SK-N-DZ (cell line): ENCODE measurements around the gene SNCA.

Experiments used
- DNase-seq: peaks from one replicate; pipeline ENCODE4 v3.0.0-alpha.2; 2015; ENCODE audit warnings: low spot score

SNCA gene

GRCh38 chr4:89814362-89814761 is 22.6 kb downstream of the SNCA start:
- DNase-seq: no peak

DNA sequence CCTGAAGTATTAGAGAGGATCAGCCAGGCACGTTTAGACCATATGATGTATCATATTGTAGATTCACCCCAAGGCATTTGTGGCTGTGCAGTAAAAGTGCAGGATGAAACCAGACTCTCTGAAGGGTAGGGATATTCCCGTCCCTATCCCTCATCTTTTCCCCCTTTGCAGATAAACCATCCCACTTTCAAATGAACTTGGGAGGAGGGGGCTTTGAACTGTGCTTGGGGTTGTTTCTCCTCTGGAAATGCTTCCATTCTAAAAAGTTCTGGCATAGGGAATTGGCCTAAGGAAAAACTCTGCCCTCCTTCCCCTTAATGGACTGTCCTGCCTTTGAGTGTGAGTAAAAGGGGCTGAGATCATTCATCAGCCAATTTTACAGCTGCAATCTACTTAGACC is 23.8 kb downstream of the SNCA start:
- DNase-seq: no peak

- DNase-seq: no peak
Measured at GRCh38 chr4:89807441-89808140, 29.4 kb downstream of the SNCA start.

- DNase-seq: no peak
Measured at GRCh38 chr4:89805297-89805696, 31.7 kb downstream of the SNCA start.

- no peak for DNase-seq
Measured at GRCh38 chr4:89803915-89804314, 33.0 kb downstream of the SNCA start.

GRCh38 chr4:89803036-89803435 is 33.9 kb downstream of the SNCA start:
- DNase-seq: no peak

DNA sequence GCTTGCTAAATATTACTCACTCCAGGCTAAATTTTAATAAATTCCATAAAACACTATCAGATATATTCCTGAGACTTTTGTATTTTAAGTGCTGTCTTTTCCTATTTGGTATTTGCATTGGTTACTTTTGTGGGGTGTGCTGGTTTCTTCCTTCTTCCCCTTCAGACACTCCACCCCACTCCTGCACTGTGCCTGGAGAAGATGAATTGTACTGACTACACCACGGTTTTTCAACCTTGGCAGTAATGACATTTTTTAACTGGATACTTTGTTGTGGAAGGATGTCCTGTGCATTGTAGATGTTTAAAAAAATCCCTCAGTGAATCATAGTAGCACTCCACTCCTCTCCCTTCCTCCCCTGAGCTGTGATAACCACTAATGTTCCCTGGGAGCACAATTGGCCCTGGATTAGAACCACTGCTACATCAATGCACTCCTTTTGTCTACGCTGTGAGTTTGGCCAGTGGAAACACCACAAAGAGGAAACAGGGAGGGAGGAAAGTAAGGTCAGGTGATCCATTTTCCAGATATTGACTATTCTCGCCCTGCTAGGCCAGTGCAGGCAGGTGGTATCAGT is 36.3 kb downstream of the SNCA start:
- no peak for DNase-seq

DNA sequence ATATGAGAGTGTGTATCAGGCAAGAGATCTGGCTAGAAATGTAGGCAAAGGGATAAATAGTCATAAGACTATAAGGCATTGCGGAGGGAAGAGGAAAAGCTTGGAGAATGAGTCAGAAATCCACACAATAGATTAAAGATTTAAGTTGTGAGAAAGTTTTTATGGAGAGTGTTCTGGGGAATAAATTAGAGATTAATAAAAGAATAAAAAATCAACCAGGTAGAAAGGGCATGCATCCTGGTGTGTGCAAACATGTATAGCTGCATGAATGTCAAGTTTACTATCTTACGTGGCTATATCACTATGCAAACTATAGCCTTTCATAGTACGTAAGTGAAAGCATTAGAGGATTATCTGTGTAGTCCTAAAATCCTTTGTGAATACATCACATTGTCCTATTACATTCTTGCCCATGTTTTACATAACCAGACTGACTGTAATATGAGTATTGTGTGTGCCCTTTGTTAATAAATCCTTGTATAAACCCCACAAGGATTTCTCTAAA is 36.9 kb downstream of the SNCA start:
- DNase-seq: no peak

GRCh38 chr4:89799071-89799470 is 37.9 kb downstream of the SNCA start:
- DNase-seq: no peak

- no peak for DNase-seq
Measured at GRCh38 chr4:89797117-89797516, 39.8 kb downstream of the SNCA start.

- DNase-seq: no peak
Measured at GRCh38 chr4:89788206-89789072, 48.5 kb downstream of the SNCA start.

- DNase-seq: no peak
Measured at GRCh38 chr4:89784686-89785231, 52.2 kb downstream of the SNCA start.

GRCh38 chr4:89781321-89781720 is 55.6 kb downstream of the SNCA start:
- no peak for DNase-seq

DNA sequence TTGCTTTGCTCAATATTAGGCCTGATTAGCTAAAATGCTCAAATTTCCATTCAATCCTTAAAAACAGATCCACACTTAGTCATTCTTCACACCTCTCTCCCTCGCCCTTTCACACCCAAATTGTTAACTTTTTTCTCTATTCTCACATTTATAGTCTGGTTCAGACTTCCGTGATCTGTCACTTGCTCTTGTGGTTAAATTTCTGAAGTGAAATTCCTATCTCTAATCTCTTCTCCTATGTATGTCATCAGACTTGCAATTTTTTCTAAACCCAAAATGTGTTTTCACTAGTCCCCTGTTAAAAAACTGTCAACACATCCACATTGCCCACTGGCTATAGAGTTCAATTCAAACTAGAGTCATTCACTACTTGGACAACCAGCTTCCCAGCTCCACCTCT is 63.2 kb downstream of the SNCA start:
- DNase-seq: no peak

DNA sequence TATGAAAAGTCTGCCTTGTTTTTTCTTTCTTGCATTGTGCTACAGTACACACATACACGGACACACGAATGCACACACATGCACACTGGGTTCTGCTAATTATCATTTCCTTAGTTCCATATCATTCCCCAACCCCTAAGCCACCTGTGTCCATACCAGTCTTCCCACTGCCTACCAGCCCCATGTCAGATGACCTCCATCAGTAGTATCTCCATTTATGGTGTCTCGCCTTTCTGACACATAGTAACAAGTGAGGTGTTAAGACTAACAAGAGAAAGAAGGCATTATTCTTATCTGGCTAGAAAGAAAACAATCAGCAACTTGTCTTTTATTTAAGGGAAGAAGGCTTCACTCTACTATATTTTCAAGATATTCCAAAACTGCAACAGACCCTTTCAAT is 67.1 kb downstream of the SNCA start:
- DNase-seq: no peak

GRCh38 chr4:89767924-89768323 is 69.0 kb downstream of the SNCA start:
- DNase-seq: no peak

- no peak for DNase-seq
Measured at GRCh38 chr4:89765966-89766365, 71.0 kb downstream of the SNCA start.

GRCh38 chr4:89765528-89765927 is 71.4 kb downstream of the SNCA start:
- DNase-seq: no peak

GRCh38 chr4:89762311-89762710 is 74.7 kb downstream of the SNCA start:
- no peak for DNase-seq

DNA sequence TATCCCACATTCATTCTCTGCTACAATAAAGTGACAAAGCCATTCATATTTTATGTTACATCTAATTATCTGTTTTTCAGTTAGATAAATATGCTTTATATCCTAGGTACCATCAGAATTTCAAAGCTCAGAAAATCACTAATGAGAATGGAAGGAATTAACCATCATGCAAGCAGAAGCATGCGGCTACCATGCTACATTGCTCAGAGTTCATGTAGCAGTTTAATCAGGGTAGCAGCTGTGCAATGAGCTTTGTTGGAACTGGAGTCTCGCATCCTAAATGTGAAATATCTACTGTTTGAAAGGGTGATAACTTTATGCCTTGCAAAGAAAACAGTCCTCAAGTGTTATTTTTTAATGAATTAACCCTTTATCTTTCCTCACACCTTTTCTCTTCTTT is 77.5 kb downstream of the SNCA start:
- DNase-seq: no peak

GRCh38 chr4:89757154-89757719 is 79.7 kb downstream of the SNCA start:
- peak; percentile 92 for DNase-seq

GRCh38 chr4:89755220-89755619 is 81.7 kb downstream of the SNCA start:
- DNase-seq: no peak
